ENCODE measurements around the gene OR6C76. TPM values are rescaled to one million over a fixed set of nuclear protein-coding genes. Genes with fewer than 3 reads are reported as not detected.

The OR6C76 gene
- total RNA-seq, result not detected
- polyA plus RNA-seq, result not detected
- long read RNA-seq, donor 1, result 0 reads
- long read RNA-seq, donor 2, result 0 reads
- long read RNA-seq, donor 3, result 0 reads

DNA sequence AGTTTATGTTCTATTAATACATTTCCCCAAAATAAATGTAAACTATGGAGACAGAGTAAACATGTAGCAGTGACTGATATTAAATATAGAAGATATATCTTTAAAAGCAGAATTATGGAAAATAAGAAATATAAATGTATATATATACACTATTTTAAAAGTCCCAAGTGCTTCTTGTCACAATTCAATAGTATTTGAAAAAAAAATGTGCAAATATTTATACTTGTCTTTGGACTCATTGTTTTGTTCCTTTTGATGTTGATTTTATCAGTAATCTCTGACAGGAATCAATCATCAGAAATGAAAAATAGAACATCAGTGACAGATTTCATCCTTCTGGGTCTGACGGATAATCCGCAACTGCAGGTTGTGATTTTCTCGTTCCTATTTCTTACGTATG lies at the start of gene OR6C76:
Gene OR6C76 (plus strand): TSS at position 301 of the 400 bp plus-strand sequence. CDS start 0 bp downstream, at position 301.
- H3K27ac ChIP-seq, result no peak within 1 kb of the TSS
- no peak for ATAC-seq
- no peaks in the 10 kb centered on the region for H3K36me3 ChIP-seq
- no peak within 1 kb of the TSS for H3K4me3 ChIP-seq
- no peak for DNase-seq
- no peaks in the 10 kb centered on the region for H3K9me3 ChIP-seq
- H3K4me1 ChIP-seq, result no peaks in the 10 kb centered on the region
- intact Hi-C loops (cut with DNase I), result no loop called here
- no peaks in the 10 kb centered on the region for H3K27me3 ChIP-seq
- WGBS, 2 donors, result 83 to 85% methylated on average over 4 of the region's 4 CpGs
- TF ChIP-seq, protein P1, sequence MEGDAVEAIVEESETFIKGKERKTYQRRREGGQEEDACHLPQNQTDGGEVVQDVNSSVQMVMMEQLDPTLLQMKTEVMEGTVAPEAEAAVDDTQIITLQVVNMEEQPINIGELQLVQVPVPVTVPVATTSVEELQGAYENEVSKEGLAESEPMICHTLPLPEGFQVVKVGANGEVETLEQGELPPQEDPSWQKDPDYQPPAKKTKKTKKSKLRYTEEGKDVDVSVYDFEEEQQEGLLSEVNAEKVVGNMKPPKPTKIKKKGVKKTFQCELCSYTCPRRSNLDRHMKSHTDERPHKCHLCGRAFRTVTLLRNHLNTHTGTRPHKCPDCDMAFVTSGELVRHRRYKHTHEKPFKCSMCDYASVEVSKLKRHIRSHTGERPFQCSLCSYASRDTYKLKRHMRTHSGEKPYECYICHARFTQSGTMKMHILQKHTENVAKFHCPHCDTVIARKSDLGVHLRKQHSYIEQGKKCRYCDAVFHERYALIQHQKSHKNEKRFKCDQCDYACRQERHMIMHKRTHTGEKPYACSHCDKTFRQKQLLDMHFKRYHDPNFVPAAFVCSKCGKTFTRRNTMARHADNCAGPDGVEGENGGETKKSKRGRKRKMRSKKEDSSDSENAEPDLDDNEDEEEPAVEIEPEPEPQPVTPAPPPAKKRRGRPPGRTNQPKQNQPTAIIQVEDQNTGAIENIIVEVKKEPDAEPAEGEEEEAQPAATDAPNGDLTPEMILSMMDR (IDR thresholded peaks at IDR 0.05), result no peak

DNA sequence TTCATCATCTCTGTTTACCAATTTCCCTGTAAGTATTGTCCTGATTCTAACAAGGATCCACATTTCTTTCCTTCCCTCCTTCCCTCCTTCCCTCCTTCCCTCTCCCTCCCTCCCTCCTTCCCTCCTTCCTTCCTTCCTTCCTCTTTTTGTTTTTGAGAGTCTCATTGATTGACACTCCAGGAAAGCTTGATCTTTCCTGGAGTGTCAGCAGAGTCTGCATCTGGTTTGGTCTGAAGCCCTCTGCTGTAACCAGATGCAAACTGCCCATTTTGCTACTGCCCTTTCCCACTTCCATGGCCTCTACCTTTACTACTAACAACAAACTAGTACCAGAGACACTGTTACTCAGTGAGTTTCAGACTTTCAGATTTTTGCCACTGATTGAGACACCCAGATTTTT lies 40.2 kb upstream of the OR6C76 start:
- Histone ChIP-seq H3K4me3 (no peak overlapping the region), H3K36me3 (no peaks in the 10 kb centered on the region), H3K27me3 (no peaks in the 10 kb centered on the region), H3K9me3 (no peaks in the 10 kb centered on the region), H3K27ac (no peak overlapping the region), H3K4me1 (no peaks in the 10 kb centered on the region)
- intact Hi-C loops (cut with DNase I), result no loop called here
- no peak for DNase-seq
- TF ChIP-seq, protein P1 (IDR thresholded peaks at IDR 0.05), result no peak
- no peak for ATAC-seq

DNA sequence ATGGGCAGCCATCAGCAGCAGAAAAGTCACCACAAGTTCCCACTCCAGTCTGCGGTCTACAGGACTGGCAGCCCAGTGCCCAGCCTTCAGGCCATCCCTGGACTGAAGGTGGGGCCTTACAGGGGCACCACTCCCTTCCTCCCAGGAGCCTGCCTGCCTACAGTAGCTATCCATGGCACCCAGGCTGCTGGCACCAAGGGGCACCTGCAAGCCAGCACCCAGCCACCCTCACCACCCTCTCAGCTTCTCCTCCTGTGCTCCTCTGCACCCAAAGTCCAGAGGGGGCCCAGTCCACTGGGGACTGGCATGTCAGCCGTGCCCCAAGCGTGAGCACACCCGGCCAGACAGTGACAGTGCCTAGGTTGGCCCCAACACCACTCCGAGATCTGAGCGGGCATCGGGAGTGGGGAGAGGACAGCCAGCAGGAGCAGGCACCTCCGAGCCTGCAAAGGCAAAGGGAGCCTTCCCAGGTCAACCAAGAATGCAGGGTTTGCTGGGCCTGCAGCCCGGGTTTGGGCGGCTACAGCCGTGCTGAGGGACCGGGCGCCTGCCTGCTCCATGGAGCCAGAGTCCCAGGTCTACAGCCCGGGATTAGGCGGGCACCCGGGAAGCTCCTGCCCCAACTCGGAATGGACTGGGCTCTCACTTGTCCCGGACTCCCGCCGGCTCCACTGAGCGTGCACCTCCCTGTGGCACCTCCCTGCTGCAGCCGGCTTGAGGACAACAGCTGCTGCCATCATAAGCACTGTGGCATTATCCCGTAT lies 33.8 kb upstream of the OR6C76 start:
- no peaks in the 10 kb centered on the region for H3K9me3 ChIP-seq
- H3K4me3 ChIP-seq, result no peak overlapping the region
- peaks cover 0 to 6% (median 0%) of the 10 kb centered on the region in 7 donors for H3K27me3 ChIP-seq
- intact Hi-C loops (cut with DNase I), result no loop called here
- TF ChIP-seq, protein P1 (IDR thresholded peaks at IDR 0.05), result no peak
- ATAC-seq, result no peak
- H3K27ac ChIP-seq, result no peak overlapping the region
- DNase-seq, result no peak
- 85 to 93% methylated on average over 23 of the region's 23 CpGs for WGBS, 2 donors
- no peaks in the 10 kb centered on the region for H3K36me3 ChIP-seq
- no peaks in the 10 kb centered on the region for H3K4me1 ChIP-seq

DNA sequence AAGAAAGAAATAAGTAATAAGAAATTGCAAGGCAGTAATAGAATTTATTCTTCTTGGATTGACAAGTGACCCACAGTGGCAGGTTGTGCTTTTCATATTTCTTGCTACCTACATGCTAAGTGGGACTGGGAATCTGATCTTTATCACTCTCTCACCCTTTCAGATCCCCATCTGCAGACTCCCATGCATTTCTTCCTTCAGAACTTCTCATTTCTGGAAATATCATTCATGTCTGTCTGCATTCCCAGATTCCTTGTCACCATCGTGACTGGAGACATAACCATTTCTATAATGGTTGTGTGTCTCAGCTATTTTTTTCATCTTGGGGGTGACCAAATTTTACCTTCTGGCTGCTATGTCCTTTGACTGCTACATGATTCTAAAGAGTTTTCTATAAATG lies 29.7 kb upstream of the OR6C76 start:
- Histone ChIP-seq H3K4me3 (no peak overlapping the region), H3K27ac (no peak overlapping the region), H3K9me3 (no peaks in the 10 kb centered on the region), H3K4me1 (no peaks in the 10 kb centered on the region), H3K27me3 (peaks cover 0 to 6% (median 0%) of the 10 kb centered on the region in 7 donors), H3K36me3 (no peaks in the 10 kb centered on the region)
- DNase-seq (no peak), ATAC-seq (no peak)
- TF ChIP-seq, protein P1 (IDR thresholded peaks at IDR 0.05), result no peak
- intact Hi-C loops (cut with DNase I), result no loop called here
- WGBS, 2 donors, result 77 to 80% methylated on average over 1 of the region's 1 CpG
